Embryonic facial prominence (tissue), 1 donor: ENCODE measurements around the gene MSN.
"Not testable (repeated sequence)": the region's sequence is repeated elsewhere in the genome, so short reads cannot be mapped to it uniquely, and the experiment has no call there.

Experiments used
- DNase-seq: peaks from one replicate; pipeline ENCODE4 v3.0.0-alpha.2; 2016; ENCODE audit errors: extremely low spot score

The MSN gene

GRCh38 chrX:65667503-65668376, at the start of gene MSN:
Gene MSN, plus strand, starts transcription at chrX:65667654. Its CDS starts 188 bp downstream, at chrX:65667842.
- DNase-seq = no peak

- not testable (repeated sequence) for DNase-seq
Measured at GRCh38 chrX:65620096-65620705, 47.3 kb upstream of the MSN start.

- DNase-seq = no peak
Measured at GRCh38 chrX:65630771-65631170, 36.7 kb upstream of the MSN start.

- no peak for DNase-seq
Measured at GRCh38 chrX:65633826-65634225, 33.6 kb upstream of the MSN start.

- DNase-seq = no peak
Measured at GRCh38 chrX:65634732-65635131, 32.7 kb upstream of the MSN start.

- no peak for DNase-seq
Measured at GRCh38 chrX:65635378-65635777, 32.1 kb upstream of the MSN start.

- DNase-seq = no peak
Measured at GRCh38 chrX:65635822-65636221, 31.6 kb upstream of the MSN start.

GRCh38 chrX:65636261-65636660, 31.2 kb upstream of the MSN start:
- not testable (repeated sequence) for DNase-seq

GRCh38 chrX:65637335-65637734, 30.1 kb upstream of the MSN start:
- no peak for DNase-seq

- DNase-seq = no peak
Measured at GRCh38 chrX:65642914-65643491, 24.5 kb upstream of the MSN start.

- DNase-seq = no peak
Measured at GRCh38 chrX:65643531-65644052, 23.9 kb upstream of the MSN start.

GRCh38 chrX:65644621-65645289, 22.7 kb upstream of the MSN start:
- DNase-seq = no peak

GRCh38 chrX:65647801-65648200, 19.7 kb upstream of the MSN start:
- DNase-seq = no peak

GRCh38 chrX:65652098-65652497, 15.4 kb upstream of the MSN start:
- DNase-seq = no peak

- DNase-seq = not testable (repeated sequence)
Measured at GRCh38 chrX:65657009-65657441, 10.4 kb upstream of the MSN start.

GRCh38 chrX:65657659-65658058, 9.8 kb upstream of the MSN start:
- DNase-seq = no peak

GRCh38 chrX:65658229-65658628, 9.2 kb upstream of the MSN start:
- DNase-seq = no peak

GRCh38 chrX:65667157-65667502, 324 bp upstream of the MSN start:
- no peak for DNase-seq

- no peak for DNase-seq
Measured at GRCh38 chrX:65668377-65669310, 1.2 kb downstream of the MSN start.

- DNase-seq = no peak
Measured at GRCh38 chrX:65671286-65671685, 3.8 kb downstream of the MSN start.

- DNase-seq = no peak
Measured at GRCh38 chrX:65671966-65672365, 4.5 kb downstream of the MSN start.
